GM19397 (cell line): ENCODE data around the gene C1orf52.
"Not testable (repeated sequence)": the region's sequence is repeated elsewhere in the genome, so short reads cannot be mapped to it uniquely, and the experiment has no call there.

Source experiments
- ATAC-seq: cut with Tn5 transposase; IDR thresholded peaks from one replicate; pipeline ENCODE4 v1.9.1; 2021; ENCODE audit warnings: mild to moderate bottlenecking, moderate library complexity; ENCODE audit not compliant: unreplicated experiment

Gene C1orf52

GRCh38 chr1:85278853-85279314, 19.4 kb upstream of the C1orf52 start:
- ATAC-seq: no peak

GRCh38 chr1:85277802-85278201, 18.3 kb upstream of the C1orf52 start:
- no peak for ATAC-seq

- no peak for ATAC-seq
These were observed 17.6 kb upstream of the C1orf52 start for GRCh38 chr1:85276978-85277639.

GRCh38 chr1:85276215-85276977, 16.9 kb upstream of the C1orf52 start, which contains the start of gene BCL10:
TSS of gene BCL10 (minus strand) at chr1:85276632. CDS start at chr1:85276352, 280 bp downstream.
- peak; percentile 98 for ATAC-seq

- no peak for ATAC-seq
These were observed 16.3 kb upstream of the C1orf52 start for GRCh38 chr1:85275701-85276214.

GRCh38 chr1:85274969-85275453, 15.5 kb upstream of the C1orf52 start:
- no peak for ATAC-seq

GRCh38 chr1:85273397-85273796, 13.9 kb upstream of the C1orf52 start:
- ATAC-seq: no peak

- ATAC-seq: no peak
These were observed 9.5 kb upstream of the C1orf52 start for GRCh38 chr1:85268801-85269585.

- ATAC-seq: no peak
These were observed 7.9 kb upstream of the C1orf52 start for GRCh38 chr1:85267313-85267712.

- no peak for ATAC-seq
These were observed 4.7 kb upstream of the C1orf52 start for GRCh38 chr1:85264150-85264549.

GRCh38 chr1:85262985-85263384, 3.5 kb upstream of the C1orf52 start:
- ATAC-seq: no peak

GRCh38 chr1:85259912-85260274, 431 bp upstream of the C1orf52 start:
- no peak for ATAC-seq

- no peak for ATAC-seq
These were observed 835 bp downstream of the C1orf52 start for GRCh38 chr1:85258536-85259117.

- not testable (repeated sequence) for ATAC-seq
These were observed 10.4 kb downstream of the C1orf52 start for GRCh38 chr1:85249042-85249441.

- ATAC-seq: no peak
These were observed 13.6 kb downstream of the C1orf52 start for GRCh38 chr1:85245891-85246290.

GRCh38 chr1:85245456-85245855, 14.0 kb downstream of the C1orf52 start:
- no peak for ATAC-seq

- no peak for ATAC-seq
These were observed 15.0 kb downstream of the C1orf52 start for GRCh38 chr1:85244271-85245061.

GRCh38 chr1:85243372-85243771, 16.1 kb downstream of the C1orf52 start:
- no peak for ATAC-seq

GRCh38 chr1:85240643-85241042, 18.8 kb downstream of the C1orf52 start:
- no peak for ATAC-seq

- ATAC-seq: no peak
These were observed 19.3 kb downstream of the C1orf52 start for GRCh38 chr1:85240174-85240601.
